Liver (tissue), 9 donors: ENCODE data around the gene HBA1. TPM values are rescaled to one million over a fixed set of nuclear protein-coding genes. Genes with fewer than 3 reads are reported as not detected.

Experiments used
- DNase-seq: peaks from one replicate; pipeline ENCODE4 v3.0.0-alpha.2; 2017; ENCODE audit warnings: low spot score
- H3K27ac ChIP-seq, 2 donors: one replicate each; pipeline ENCODE4 v1.7.0; 2013; ENCODE audit warnings: inconsistent platforms in 2 of 2, low read length in 2 of 2, control low read depth in 1 of 2, low read depth in 1 of 2, mild to moderate bottlenecking in 1 of 2
- H3K27me3 ChIP-seq, 4 donors: one replicate each; pipeline versions ENCODE4 v1.6.1 to v1.7.0; 2013; ENCODE audit warnings: low read length in 3 of 4, inconsistent platforms in 1 of 4, mild to moderate bottlenecking in 1 of 4, moderate library complexity in 1 of 4; ENCODE audit not compliant: control insufficient read depth in 4 of 4, insufficient read depth in 4 of 4
- H3K36me3 ChIP-seq, 4 donors: one replicate each; pipeline versions ENCODE4 v1.6.1 to v1.7.0; 2013; ENCODE audit warnings: low read length in 3 of 4, mild to moderate bottlenecking in 3 of 4, low read depth in 1 of 4, moderate library complexity in 1 of 4; ENCODE audit not compliant: control insufficient read depth in 4 of 4, insufficient read depth in 3 of 4
- H3K4me1 ChIP-seq, 4 donors: one replicate each; pipeline versions ENCODE4 v1.6.1 to v1.7.0; 2013; ENCODE audit warnings: low read length in 3 of 4, mild to moderate bottlenecking in 3 of 4, moderate library complexity in 1 of 4; ENCODE audit not compliant: control insufficient read depth in 4 of 4, insufficient read depth in 4 of 4
- H3K4me3 ChIP-seq, 3 donors: one replicate each; pipeline versions ENCODE4 v1.6.1 to v1.7.0; 2013; ENCODE audit warnings: low read length in 3 of 3, control low read depth in 1 of 3, low read depth in 1 of 3, mild to moderate bottlenecking in 1 of 3
- H3K9ac ChIP-seq, 2 donors: one replicate each; pipeline ENCODE4 v1.7.0; 2013; ENCODE audit warnings: low read length in 2 of 2, mild to moderate bottlenecking in 2 of 2, moderate library complexity in 2 of 2, control low read depth in 1 of 2, low read depth in 1 of 2
- H3K9me3 ChIP-seq, 4 donors: one replicate each; pipeline versions ENCODE4 v1.6.1 to v1.7.0; 2013; ENCODE audit warnings: low read length in 3 of 4; ENCODE audit not compliant: control insufficient read depth in 4 of 4
- EGR1 ChIP-seq, 2 donors: IDR thresholded peaks; 2 replicates each; pipeline ENCODE4 v1.6.1; 2016 to 2018; ENCODE audit warnings: antibody characterized with exemption in 2 of 2, low read depth in 2 of 2
- FOXA1 ChIP-seq: IDR thresholded peaks from 2 replicates; pipeline ENCODE4 v1.6.1; 2016; ENCODE audit warnings: antibody characterized with exemption
- FOXA2 ChIP-seq: IDR thresholded peaks from 2 replicates; pipeline ENCODE4 v1.6.1; 2016; ENCODE audit warnings: antibody characterized with exemption
- GABPA ChIP-seq, 2 donors: IDR thresholded peaks in 1 of 2; conservative IDR thresholded peaks in 1 of 2; 2 replicates each; pipeline ENCODE4 v1.6.1; 2016; ENCODE audit warnings: antibody characterized with exemption in 2 of 2, mild to moderate bottlenecking in 1 of 2, moderate library complexity in 1 of 2
- HNF4A ChIP-seq, 2 donors: conservative IDR thresholded peaks; 2 replicates each; pipeline ENCODE4 v1.6.1; 2016; ENCODE audit warnings: antibody characterized with exemption in 2 of 2, mild to moderate bottlenecking in 2 of 2
- HNF4G ChIP-seq: IDR thresholded peaks from 2 replicates; pipeline ENCODE4 v1.6.1; 2016; ENCODE audit warnings: antibody characterized with exemption
- JUND ChIP-seq, 2 donors: IDR thresholded peaks; 2 replicates each; pipeline ENCODE4 v1.6.1; 2016; ENCODE audit warnings: antibody characterized with exemption in 2 of 2
- NR2F2 ChIP-seq: IDR thresholded peaks from 2 replicates; pipeline ENCODE4 v1.6.1; 2016; ENCODE audit warnings: antibody characterized with exemption
- RAD21 ChIP-seq, 2 donors: IDR thresholded peaks; 2 replicates each; pipeline ENCODE4 v1.6.1; 2016; ENCODE audit warnings: antibody characterized with exemption in 2 of 2, mild to moderate bottlenecking in 2 of 2
- RXRA ChIP-seq, 2 donors: IDR thresholded peaks; 2 replicates each; pipeline ENCODE4 v1.6.1; 2017 to 2018; ENCODE audit warnings: antibody characterized with exemption in 2 of 2, mild to moderate bottlenecking in 1 of 2
- SP1 ChIP-seq: IDR thresholded peaks from 2 replicates; pipeline ENCODE4 v1.6.1; 2018; ENCODE audit warnings: antibody characterized with exemption, mild to moderate bottlenecking
- TAF1 ChIP-seq: conservative IDR thresholded peaks from 2 replicates; pipeline ENCODE4 v1.6.1; 2016; ENCODE audit warnings: antibody characterized with exemption, mild to moderate bottlenecking
- YY1 ChIP-seq: IDR thresholded peaks from 2 replicates; pipeline ENCODE4 v1.6.1; 2016; ENCODE audit warnings: antibody characterized with exemption, mild to moderate bottlenecking
- WGBS: extraction: QIAGEN DNeasy Blood & Tissue Kit; methylation state at CpG from one replicate; pipeline ENCODE4 v1.1.7; 2013; 5-methylcytosine and 5-hydroxymethylcytosine counted together
- polyA plus RNA-seq, 2 donors: library from polyadenylated mRNA; stranded (reverse) in 1 of 2; unstranded in 1 of 2; fragments of 200-250 nt in 1 of 2; fragments of >200 nt in 1 of 2; fragmentation: Nextera tagmentation in 1 of 2; extraction: Ambion mirVana in 1 of 2; gene quantifications; one replicate each; pipeline versions ENCODE4 v1.2.1 to v1.2.3, GENCODE V29; 2013 to 2015
- total RNA-seq, 2 donors: library from RNA; depleted of rRNA; stranded (reverse); fragments of >200 nt; gene quantifications; one replicate each; pipeline ENCODE4 v1.2.3, GENCODE V29; 2014
- TF ChIP-seq, protein P1 (sequence below): IDR thresholded peaks from 2 replicates; pipeline ENCODE4 v1.6.1; 2016; ENCODE audit warnings: antibody characterized with exemption
- TF ChIP-seq, protein P2 (sequence below): IDR thresholded peaks from 2 replicates; pipeline ENCODE4 v1.6.1; 2016; ENCODE audit warnings: antibody characterized with exemption, mild to moderate bottlenecking
- TF ChIP-seq, protein P3 (sequence below): fragments of 150-350 bp; IDR thresholded peaks from 2 replicates; pipeline ENCODE4 v1.5.1; 2017; ENCODE audit warnings: improper control_type of control experiment, low read depth, low read length; ENCODE audit not compliant: missing input control
- TF ChIP-seq, protein P4 (sequence below): IDR thresholded peaks from 2 replicates; pipeline ENCODE4 v1.6.1; 2016; ENCODE audit warnings: antibody characterized with exemption
- TF ChIP-seq, protein P5 (sequence below): IDR thresholded peaks from 2 replicates; pipeline ENCODE4 v1.6.1; 2016; ENCODE audit warnings: antibody characterized with exemption
- donor health status: healthy.
- donor health status: healthy.
- donor health status: healthy.
- donor health status: healthy.
- donor health status: healthy.

Gene HBA1
- total and polyA plus RNA-seq, 4 donors: 3.5 to 19,034 (median 30.1) TPM

DNA sequence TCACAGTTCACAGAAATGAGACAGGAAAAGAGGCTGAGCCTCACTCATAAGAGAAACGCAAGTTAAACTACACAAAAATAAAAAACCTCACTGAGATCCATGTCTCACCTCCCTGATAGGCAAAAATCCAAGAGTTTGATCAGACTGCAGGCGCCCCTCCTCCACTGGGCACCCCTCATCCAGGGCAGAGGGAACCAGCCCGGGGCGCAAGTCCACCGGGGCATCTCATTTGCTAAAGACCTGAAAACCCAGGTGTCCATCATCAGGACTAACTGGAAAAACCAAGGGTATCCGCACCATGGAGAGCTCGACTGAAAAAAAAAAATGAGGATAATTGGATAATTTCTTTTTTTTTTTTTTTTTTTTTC is 21.5 kb upstream of the HBA1 start:
- DNase-seq: no peak
- Histone ChIP-seq H3K9me3 (no peaks in the 10 kb centered on the region), H3K4me1 (peaks cover 0 to 9% (median 5%) of the 10 kb centered on the region in 4 donors), H3K27me3 (peaks cover 0 to 2% (median under 1%) of the 10 kb centered on the region in 4 donors), H3K9ac (no peak overlapping the region), H3K4me3 (no peak overlapping the region), H3K36me3 (no peaks in the 10 kb centered on the region), H3K27ac (no peak overlapping the region)
- WGBS: 63% methylated on average over 7 of the region's 7 CpGs
- TF ChIP-seq, protein P1, sequence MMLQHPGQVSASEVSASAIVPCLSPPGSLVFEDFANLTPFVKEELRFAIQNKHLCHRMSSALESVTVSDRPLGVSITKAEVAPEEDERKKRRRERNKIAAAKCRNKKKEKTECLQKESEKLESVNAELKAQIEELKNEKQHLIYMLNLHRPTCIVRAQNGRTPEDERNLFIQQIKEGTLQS: no peak
- TF ChIP-seq, protein P2, sequence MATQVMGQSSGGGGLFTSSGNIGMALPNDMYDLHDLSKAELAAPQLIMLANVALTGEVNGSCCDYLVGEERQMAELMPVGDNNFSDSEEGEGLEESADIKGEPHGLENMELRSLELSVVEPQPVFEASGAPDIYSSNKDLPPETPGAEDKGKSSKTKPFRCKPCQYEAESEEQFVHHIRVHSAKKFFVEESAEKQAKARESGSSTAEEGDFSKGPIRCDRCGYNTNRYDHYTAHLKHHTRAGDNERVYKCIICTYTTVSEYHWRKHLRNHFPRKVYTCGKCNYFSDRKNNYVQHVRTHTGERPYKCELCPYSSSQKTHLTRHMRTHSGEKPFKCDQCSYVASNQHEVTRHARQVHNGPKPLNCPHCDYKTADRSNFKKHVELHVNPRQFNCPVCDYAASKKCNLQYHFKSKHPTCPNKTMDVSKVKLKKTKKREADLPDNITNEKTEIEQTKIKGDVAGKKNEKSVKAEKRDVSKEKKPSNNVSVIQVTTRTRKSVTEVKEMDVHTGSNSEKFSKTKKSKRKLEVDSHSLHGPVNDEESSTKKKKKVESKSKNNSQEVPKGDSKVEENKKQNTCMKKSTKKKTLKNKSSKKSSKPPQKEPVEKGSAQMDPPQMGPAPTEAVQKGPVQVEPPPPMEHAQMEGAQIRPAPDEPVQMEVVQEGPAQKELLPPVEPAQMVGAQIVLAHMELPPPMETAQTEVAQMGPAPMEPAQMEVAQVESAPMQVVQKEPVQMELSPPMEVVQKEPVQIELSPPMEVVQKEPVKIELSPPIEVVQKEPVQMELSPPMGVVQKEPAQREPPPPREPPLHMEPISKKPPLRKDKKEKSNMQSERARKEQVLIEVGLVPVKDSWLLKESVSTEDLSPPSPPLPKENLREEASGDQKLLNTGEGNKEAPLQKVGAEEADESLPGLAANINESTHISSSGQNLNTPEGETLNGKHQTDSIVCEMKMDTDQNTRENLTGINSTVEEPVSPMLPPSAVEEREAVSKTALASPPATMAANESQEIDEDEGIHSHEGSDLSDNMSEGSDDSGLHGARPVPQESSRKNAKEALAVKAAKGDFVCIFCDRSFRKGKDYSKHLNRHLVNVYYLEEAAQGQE: no peak
- TF ChIP-seq, protein P3, sequence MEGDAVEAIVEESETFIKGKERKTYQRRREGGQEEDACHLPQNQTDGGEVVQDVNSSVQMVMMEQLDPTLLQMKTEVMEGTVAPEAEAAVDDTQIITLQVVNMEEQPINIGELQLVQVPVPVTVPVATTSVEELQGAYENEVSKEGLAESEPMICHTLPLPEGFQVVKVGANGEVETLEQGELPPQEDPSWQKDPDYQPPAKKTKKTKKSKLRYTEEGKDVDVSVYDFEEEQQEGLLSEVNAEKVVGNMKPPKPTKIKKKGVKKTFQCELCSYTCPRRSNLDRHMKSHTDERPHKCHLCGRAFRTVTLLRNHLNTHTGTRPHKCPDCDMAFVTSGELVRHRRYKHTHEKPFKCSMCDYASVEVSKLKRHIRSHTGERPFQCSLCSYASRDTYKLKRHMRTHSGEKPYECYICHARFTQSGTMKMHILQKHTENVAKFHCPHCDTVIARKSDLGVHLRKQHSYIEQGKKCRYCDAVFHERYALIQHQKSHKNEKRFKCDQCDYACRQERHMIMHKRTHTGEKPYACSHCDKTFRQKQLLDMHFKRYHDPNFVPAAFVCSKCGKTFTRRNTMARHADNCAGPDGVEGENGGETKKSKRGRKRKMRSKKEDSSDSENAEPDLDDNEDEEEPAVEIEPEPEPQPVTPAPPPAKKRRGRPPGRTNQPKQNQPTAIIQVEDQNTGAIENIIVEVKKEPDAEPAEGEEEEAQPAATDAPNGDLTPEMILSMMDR: no peak
- TF ChIP-seq JUND (IDR thresholded peaks at IDR 0.05): no peak
- no peak for TF ChIP-seq FOXA1
- TF ChIP-seq SP1: no peak
- TF ChIP-seq, protein P4, sequence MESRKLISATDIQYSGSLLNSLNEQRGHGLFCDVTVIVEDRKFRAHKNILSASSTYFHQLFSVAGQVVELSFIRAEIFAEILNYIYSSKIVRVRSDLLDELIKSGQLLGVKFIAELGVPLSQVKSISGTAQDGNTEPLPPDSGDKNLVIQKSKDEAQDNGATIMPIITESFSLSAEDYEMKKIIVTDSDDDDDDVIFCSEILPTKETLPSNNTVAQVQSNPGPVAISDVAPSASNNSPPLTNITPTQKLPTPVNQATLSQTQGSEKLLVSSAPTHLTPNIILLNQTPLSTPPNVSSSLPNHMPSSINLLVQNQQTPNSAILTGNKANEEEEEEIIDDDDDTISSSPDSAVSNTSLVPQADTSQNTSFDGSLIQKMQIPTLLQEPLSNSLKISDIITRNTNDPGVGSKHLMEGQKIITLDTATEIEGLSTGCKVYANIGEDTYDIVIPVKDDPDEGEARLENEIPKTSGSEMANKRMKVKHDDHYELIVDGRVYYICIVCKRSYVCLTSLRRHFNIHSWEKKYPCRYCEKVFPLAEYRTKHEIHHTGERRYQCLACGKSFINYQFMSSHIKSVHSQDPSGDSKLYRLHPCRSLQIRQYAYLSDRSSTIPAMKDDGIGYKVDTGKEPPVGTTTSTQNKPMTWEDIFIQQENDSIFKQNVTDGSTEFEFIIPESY: no peak
- TF ChIP-seq TAF1: no peak
- TF ChIP-seq HNF4G: no peak
- TF ChIP-seq GABPA (IDR thresholded peaks at IDR 0.05 in 1 of 2, conservative IDR thresholded peaks at IDR 0.05 in 1 of 2): no peak
- no peak for TF ChIP-seq RAD21 (IDR thresholded peaks at IDR 0.05)
- no peak for TF ChIP-seq FOXA2
- no peak for TF ChIP-seq YY1
- TF ChIP-seq NR2F2: no peak
- TF ChIP-seq, protein P5, sequence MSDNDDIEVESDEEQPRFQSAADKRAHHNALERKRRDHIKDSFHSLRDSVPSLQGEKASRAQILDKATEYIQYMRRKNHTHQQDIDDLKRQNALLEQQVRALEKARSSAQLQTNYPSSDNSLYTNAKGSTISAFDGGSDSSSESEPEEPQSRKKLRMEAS: no peak
- no peak for TF ChIP-seq HNF4A (conservative IDR thresholded peaks at IDR 0.05)
- no peak for TF ChIP-seq RXRA (IDR thresholded peaks at IDR 0.05)
- no peak for TF ChIP-seq EGR1 (IDR thresholded peaks at IDR 0.05; ENCODE audit: low read depth in 2 of 2)
